A549 treated with GW870086 at 1 μM for 4 hours (cell line): ENCODE data around the gene WNT3A. TPM values are rescaled to one million over a fixed set of nuclear protein-coding genes. Genes with fewer than 3 reads are reported as not detected.

Experiments used
- total RNA-seq: library from RNA; stranded (reverse); fragments of 200-300 nt; extraction: Qiagen RNA extraction; gene quantifications from 5 replicates; pipeline ENCODE4 v1.2.3, GENCODE V29; 2022; ENCODE audit warnings: low read depth

The WNT3A gene, protein sequence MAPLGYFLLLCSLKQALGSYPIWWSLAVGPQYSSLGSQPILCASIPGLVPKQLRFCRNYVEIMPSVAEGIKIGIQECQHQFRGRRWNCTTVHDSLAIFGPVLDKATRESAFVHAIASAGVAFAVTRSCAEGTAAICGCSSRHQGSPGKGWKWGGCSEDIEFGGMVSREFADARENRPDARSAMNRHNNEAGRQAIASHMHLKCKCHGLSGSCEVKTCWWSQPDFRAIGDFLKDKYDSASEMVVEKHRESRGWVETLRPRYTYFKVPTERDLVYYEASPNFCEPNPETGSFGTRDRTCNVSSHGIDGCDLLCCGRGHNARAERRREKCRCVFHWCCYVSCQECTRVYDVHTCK
- not detected in 5 replicates for total RNA-seq

DNA sequence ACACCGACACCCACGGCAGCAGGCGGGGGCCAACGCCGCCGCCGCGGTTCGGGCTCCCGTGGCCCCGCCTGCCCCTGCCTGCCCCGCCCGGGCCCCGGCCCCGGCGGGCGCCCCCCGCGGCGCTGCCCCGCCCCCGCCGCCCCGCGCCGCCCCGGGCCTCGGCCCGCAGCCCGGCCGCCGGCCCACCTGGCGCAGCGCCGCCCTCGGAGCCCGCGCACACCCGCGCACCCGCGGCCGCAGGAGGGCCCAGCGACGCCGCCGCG lies at the start of gene WNT3A:
TSS of gene WNT3A (plus strand) at position 213 of the 263 bp plus-strand sequence. CDS start 131 bp downstream, outside the sequence.

DNA sequence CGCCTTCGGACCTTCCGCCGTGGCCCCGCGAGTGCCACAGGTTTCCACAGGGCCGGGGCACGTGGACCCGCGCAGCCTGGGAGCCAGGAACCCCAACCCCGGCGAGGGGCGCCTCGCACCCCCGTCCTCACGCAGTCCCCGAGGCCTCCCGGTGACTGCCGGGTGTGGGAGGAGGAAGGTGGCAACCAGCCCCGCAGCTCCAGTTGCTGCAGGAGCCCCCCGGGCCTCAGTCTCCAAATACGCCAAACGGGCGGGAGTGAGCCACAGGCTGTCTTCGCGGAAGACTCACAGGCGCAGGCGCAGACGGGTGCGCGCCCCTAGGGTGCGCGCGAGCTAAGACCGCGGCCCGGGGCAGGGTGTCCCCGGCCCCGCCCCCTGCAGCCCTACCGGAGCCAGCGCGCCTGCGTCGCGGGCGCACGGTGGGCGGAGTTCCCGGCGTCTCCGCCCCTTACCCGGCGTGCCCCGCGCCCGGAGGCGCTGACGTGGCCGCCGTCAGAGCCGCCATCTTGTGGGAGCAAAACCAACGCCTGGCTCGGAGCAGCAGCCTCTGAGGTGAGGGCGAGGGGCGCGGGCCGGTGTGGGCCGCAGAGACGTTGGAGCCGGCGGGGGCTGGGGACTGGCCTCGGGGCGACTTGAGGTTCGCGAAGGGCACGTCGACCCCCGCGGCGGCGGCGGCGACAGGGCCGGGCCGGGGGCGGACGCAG lies 75.6 kb downstream of the WNT3A start, which contains the start of gene ARF1:
TSS of gene ARF1 (plus strand) at position 495 of the 704 bp plus-strand sequence. CDS start 14,407 bp downstream, outside the sequence.

DNA sequence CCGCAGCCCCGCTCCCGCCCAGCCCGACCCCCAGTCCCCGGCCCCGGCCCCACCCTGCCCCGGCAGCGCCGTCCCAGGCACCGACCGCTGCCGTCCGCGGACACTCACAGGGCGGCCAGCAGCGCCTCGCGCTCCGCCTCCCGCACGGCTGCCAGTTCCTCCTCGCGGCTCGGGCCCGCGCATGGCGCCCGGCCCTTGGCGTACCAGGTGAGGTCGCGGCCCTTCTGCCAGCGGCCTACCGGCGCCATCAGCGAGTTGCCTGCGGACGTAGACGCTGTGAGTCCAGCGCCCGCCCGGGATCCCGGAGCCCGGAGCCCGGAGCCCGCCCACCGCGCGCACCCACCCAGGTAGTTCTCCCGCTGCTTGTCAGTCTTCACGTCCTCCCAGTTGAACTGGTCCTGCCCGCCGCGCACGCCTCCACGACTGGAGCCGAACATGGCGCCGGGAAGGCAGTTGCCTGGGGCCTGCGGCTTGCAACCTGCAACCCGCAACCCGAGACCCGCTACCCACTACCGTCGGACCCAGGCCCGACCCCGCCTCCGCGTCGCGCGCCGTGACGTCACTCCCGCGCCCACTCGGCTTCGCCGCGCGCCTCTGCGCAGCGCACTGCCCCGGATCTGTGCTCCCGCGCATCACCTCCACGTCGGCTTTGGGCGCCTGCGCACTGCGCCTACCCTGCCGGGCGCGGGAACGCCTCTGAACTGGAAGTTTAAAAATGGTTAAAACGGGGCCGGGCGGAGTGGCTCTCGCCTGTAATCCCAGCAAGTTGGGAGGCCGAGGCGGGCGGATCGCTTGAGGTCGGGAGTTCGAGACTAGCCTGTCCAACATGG lies 96.2 kb downstream of the WNT3A start, which contains the start of gene C1orf35:
TSS of gene C1orf35 (minus strand) at position 535 of the 830 bp plus-strand sequence. CDS start at position 437, 98 bp downstream.

DNA sequence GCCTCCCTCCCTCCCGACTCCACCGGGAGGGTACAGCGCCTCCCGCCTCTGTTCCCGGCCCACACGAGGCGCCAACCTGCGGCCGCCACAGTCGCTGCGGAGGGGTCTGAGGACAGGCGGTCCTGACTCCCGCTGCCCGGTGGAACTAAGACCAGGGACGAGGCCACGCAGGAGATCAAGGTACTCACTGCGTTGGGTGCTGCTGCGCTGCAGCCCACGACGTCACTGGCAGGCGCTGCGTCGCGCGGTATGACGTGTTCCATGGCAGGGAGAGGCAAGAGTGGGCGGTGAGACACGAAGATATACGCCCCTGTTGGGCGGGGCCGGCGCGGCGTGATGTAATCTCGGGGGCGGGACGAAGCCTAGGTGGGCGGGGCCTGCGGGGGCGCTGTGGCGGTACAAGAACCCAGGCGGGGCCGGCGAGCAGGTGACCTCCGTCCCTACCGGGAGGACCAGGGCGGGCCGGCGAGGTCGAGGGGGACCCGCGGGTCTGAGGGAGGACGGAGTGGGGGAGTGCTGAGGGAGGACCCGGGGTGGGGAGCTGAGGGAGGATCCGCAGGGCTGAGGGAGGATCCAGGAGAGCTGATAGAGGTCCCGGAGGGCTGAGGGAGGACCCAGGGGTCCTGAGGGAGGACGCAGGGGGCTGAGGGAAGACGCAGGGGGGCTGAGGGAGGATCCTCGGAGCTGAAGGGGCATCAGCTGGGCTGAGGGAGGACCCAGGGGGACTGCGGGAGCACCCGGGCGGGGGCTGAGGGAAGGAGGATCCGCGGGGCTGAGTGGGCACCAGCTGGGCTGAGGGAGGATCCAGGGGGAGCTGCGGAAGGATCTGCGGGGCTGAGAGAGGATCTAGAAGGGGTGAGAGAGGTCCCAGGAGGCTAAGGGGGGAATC lies 102.5 kb downstream of the WNT3A start, which contains the start of gene MRPL55:
TSS of gene MRPL55 (minus strand) at position 227 of the 889 bp plus-strand sequence. CDS start 1,039 bp downstream, outside the sequence.

Other genes with a start within 250 kb of the WNT3A start
- gene PRSS38, start 191.3 kb upstream of the WNT3A start, total RNA-seq: not detected in 5 replicates
- 6.1 to 8.5 TPM (median 7.8 TPM) in 5 replicates for gene WNT9A, start 59.1 kb upstream of the WNT3A start, total RNA-seq
- gene ARF1, start 75.7 kb downstream of the WNT3A start, total RNA-seq: 382 to 459 TPM (median 447 TPM) in 5 replicates
- 31.1 to 39.4 TPM (median 36.5 TPM) in 5 replicates for gene C1orf35, start 96.3 kb downstream of the WNT3A start, total RNA-seq
- gene MRPL55, start 102.3 kb downstream of the WNT3A start, total RNA-seq: 76.3 to 85.4 TPM (median 82.1 TPM) in 5 replicates
- 135 to 151 TPM (median 145 TPM) in 5 replicates for gene GUK1, start 133.3 kb downstream of the WNT3A start, total RNA-seq
- gene GJC2, start 142.9 kb downstream of the WNT3A start, total RNA-seq: 0.17 to 0.53 TPM (median 0.40 TPM) in 5 replicates
- gene IBA57, start 158.8 kb downstream of the WNT3A start, total RNA-seq: 3.7 to 6.1 TPM (median 5.5 TPM) in 5 replicates
- 3.6 to 6.2 TPM (median 4.4 TPM) in 5 replicates for gene OBSCN, start 201.0 kb downstream of the WNT3A start, total RNA-seq